Renal cortex interstitium (tissue), 11 donors: Measurements from ENCODE around the gene SORCS2. TPM values are rescaled to one million over a fixed set of nuclear protein-coding genes. Genes with fewer than 3 reads are reported as not detected.

Experiments
- DNase-seq, 11 donors: peaks; one replicate each; pipeline ENCODE4 v3.0.0-alpha.2; 2013; ENCODE audit warnings: low read depth in 9 of 11, low spot score in 4 of 11; ENCODE audit errors: extremely low read depth in 1 of 11
- polyA plus RNA-seq, 3 donors: library from polyadenylated mRNA; unstranded; fragments of 120-200 nt; gene quantifications; one replicate each; pipeline ENCODE4 v1.2.1, GENCODE V29; 2013; ENCODE audit not compliant: insufficient read length in 3 of 3

The SORCS2 gene
- polyA plus RNA-seq, 3 donors: 8.3 to 13.3 (median 9.9) TPM

- no peak for DNase-seq
These were observed 207.3 kb downstream of the SORCS2 start for GRCh38 chr4:7399440-7400234.

- DNase-seq: no peak
These were observed 208.4 kb downstream of the SORCS2 start for GRCh38 chr4:7400671-7401298.

- DNase-seq: no peak
These were observed 210.2 kb downstream of the SORCS2 start for GRCh38 chr4:7402526-7402925.

- no peak for DNase-seq
These were observed 210.7 kb downstream of the SORCS2 start for GRCh38 chr4:7403001-7403400.

GRCh38 chr4:7408166-7408565 lies 215.8 kb downstream of the SORCS2 start:
- DNase-seq: no peak

- DNase-seq: peak in 7 of 11 donors; percentile 15 to 58 (median 37)
These were observed 218.1 kb downstream of the SORCS2 start for GRCh38 chr4:7410446-7410845.

GRCh38 chr4:7411491-7411890 lies 219.2 kb downstream of the SORCS2 start:
- no peak for DNase-seq

GRCh38 chr4:7411896-7412553 lies 219.7 kb downstream of the SORCS2 start:
- no peak for DNase-seq

GRCh38 chr4:7412554-7412912 lies 220.2 kb downstream of the SORCS2 start:
- no peak for DNase-seq

- no peak for DNase-seq
These were observed 221.7 kb downstream of the SORCS2 start for GRCh38 chr4:7414046-7414445.

GRCh38 chr4:7414736-7415510 lies 222.6 kb downstream of the SORCS2 start:
- no peak for DNase-seq

GRCh38 chr4:7415927-7416686 lies 223.8 kb downstream of the SORCS2 start:
- no peak for DNase-seq

GRCh38 chr4:7416745-7417432 lies 224.6 kb downstream of the SORCS2 start:
- no peak for DNase-seq

- no peak for DNase-seq
These were observed 225.3 kb downstream of the SORCS2 start for GRCh38 chr4:7417639-7418038.

GRCh38 chr4:7418131-7418943 lies 226.0 kb downstream of the SORCS2 start:
- no peak for DNase-seq

GRCh38 chr4:7419961-7420660 lies 227.8 kb downstream of the SORCS2 start:
- no peak for DNase-seq

- DNase-seq: no peak
These were observed 228.3 kb downstream of the SORCS2 start for GRCh38 chr4:7420661-7421040.
